VCaP (cell line): Measurements from ENCODE around the gene FOXA1.

Experiments used
- H3K27ac ChIP-seq: fragments of 450-650 bp; 2 replicates; pipeline ENCODE4 v1.5.1; 2017
- TF ChIP-seq, protein P1 (sequence below): fragments of 450-650 bp; conservative IDR thresholded peaks from 2 replicates; pipeline ENCODE4 v1.5.1; 2017; ENCODE audit warnings: mild to moderate bottlenecking, moderate library complexity

FOXA1 gene

DNA sequence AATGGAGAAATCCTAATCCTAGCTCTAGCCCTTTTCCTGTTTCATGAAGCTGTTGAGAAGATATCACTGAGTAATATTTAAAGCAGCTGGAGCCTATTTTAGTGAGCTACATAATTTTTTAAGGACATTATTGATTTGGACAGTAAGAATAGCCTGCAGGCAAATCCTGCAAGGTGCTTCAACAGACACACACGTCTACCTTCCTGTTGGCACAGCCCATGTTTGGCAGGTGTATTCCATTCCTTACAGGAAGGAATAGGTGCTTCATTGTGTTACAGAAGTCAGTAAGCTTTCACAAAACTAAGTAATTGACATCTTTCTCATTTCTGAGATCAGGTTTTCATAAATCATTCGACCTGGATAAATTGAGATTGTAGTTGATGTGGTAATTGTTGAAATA is 50.6 kb downstream of the FOXA1 start:
- peak overlapping the region; percentile 84 for H3K27ac ChIP-seq
- TF ChIP-seq, protein P1, sequence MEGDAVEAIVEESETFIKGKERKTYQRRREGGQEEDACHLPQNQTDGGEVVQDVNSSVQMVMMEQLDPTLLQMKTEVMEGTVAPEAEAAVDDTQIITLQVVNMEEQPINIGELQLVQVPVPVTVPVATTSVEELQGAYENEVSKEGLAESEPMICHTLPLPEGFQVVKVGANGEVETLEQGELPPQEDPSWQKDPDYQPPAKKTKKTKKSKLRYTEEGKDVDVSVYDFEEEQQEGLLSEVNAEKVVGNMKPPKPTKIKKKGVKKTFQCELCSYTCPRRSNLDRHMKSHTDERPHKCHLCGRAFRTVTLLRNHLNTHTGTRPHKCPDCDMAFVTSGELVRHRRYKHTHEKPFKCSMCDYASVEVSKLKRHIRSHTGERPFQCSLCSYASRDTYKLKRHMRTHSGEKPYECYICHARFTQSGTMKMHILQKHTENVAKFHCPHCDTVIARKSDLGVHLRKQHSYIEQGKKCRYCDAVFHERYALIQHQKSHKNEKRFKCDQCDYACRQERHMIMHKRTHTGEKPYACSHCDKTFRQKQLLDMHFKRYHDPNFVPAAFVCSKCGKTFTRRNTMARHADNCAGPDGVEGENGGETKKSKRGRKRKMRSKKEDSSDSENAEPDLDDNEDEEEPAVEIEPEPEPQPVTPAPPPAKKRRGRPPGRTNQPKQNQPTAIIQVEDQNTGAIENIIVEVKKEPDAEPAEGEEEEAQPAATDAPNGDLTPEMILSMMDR: no peak

GRCh38 chr14:37539992-37540391 is 55.1 kb downstream of the FOXA1 start:
- TF ChIP-seq, protein P1: no peak
- H3K27ac ChIP-seq: no peak overlapping the region
